MCF 10A (cell line): Measurements from ENCODE around the gene SNX32. TPM values are rescaled to one million over a fixed set of nuclear protein-coding genes. Genes with fewer than 3 reads are reported as not detected.

Experiments
- BruUV-seq: library from RNA; stranded (reverse); fragments of 400-500 nt; replicated peaks from 2 replicates; lab custom pipeline; 2021; lab: Mats Ljungman, UMichigan
- CTCF ChIA-PET: fragments of 300-600 bp; sonication (Branson Sonifier 250); formaldehyde crosslinking; extraction: SDS; loops from one replicate; lab custom pipeline; 2021; ENCODE audit warnings: antibody characterized with exemption, inconsistent platforms; lab: Yijun Ruan, JAX
- POLR2A ChIA-PET: fragments of 300-600, 350-650 bp; sonication (Branson Sonifier 250); formaldehyde crosslinking; extraction: SDS; loops from one replicate; lab custom pipeline; 2020; ENCODE audit warnings: antibody characterized with exemption, inconsistent platforms; lab: Yijun Ruan, JAX
- DNase-seq: peaks from one replicate; pipeline ENCODE4 v3.0.0-alpha.2; 2018; ENCODE audit not compliant: unreplicated experiment
- H3K27ac Mint-ChIP-seq: one replicate; pipeline ENCODE4 v1.8.0; 2022; ENCODE audit warnings: mild to moderate bottlenecking, low read depth, mixed read lengths; ENCODE audit not compliant: unreplicated experiment
- H3K27me3 Mint-ChIP-seq: one replicate; pipeline ENCODE4 v1.8.0; 2022; ENCODE audit warnings: mixed read lengths; ENCODE audit not compliant: insufficient read depth, unreplicated experiment
- H3K36me3 Mint-ChIP-seq: one replicate; pipeline ENCODE4 v1.8.0; 2022; ENCODE audit warnings: mild to moderate bottlenecking, moderate library complexity, mixed read lengths; ENCODE audit not compliant: insufficient read depth, unreplicated experiment
- H3K4me1 Mint-ChIP-seq: one replicate; pipeline ENCODE4 v1.8.0; 2022; ENCODE audit warnings: mixed read lengths; ENCODE audit not compliant: insufficient read depth, unreplicated experiment
- H3K4me3 Mint-ChIP-seq: one replicate; pipeline ENCODE4 v1.8.0; 2022; ENCODE audit warnings: mild to moderate bottlenecking, moderate library complexity, mixed read lengths; ENCODE audit not compliant: unreplicated experiment
- H3K9me3 Mint-ChIP-seq: one replicate; pipeline ENCODE4 v1.8.0; 2022; ENCODE audit warnings: mixed read lengths; ENCODE audit not compliant: unreplicated experiment
- CTCF ChIP-seq: fragments of 200-600 bp; IDR thresholded peaks from one replicate; pipeline ENCODE4 v1.8.0; 2022; ENCODE audit warnings: antibody characterized with exemption, mild to moderate bottlenecking; ENCODE audit not compliant: unreplicated experiment
- intact Hi-C: fragments of 100-400 bp; cut with micrococcal nuclease; formaldehyde crosslinking; loops from 2 replicates; pipeline ENCODE4 v1.14.1; 2022
- total RNA-seq: library from RNA; stranded (reverse); gene quantifications from 2 replicates; pipeline ENCODE4 v1.2.3, GENCODE V29; 2022

Gene SNX32
- total RNA-seq, 1 experiment from 2014 or later: not detected

- H3K9me3 Mint-ChIP-seq: no peaks in the 10 kb centered on the region
- intact Hi-C loops: no loop called here
Measured at GRCh38 chr11:65862191-65862735, 28.5 kb downstream of the SNX32 start.

GRCh38 chr11:65862941-65863888 lies 29.5 kb downstream of the SNX32 start:
- BruUV-seq: no TSS peak
- Mint-ChIP-seq H3K4me1 (peaks cover 28% of the 10 kb centered on the region), H3K9me3 (no peaks in the 10 kb centered on the region), H3K27ac (peak overlapping the region; percentile 8), H3K27me3 (no peaks in the 10 kb centered on the region), H3K36me3 (peaks cover 38% of the 10 kb centered on the region), H3K4me3 (peak overlapping the region; percentile 35)
- ChIA-PET CTCF (interaction anchor here (0.6 to 1.0 kb wide), 6 partner anchors 11 to 424 kb away, joined by 3 to 5 read pairs (median 3); no protein-coding TSS in a partner anchor), POLR2A (interaction anchor here (0.7 kb wide), 1 partner anchor 99 kb away, joined by 3 read pairs; the partner anchor contains the start of gene SART1)
- no peak for DNase-seq
- intact Hi-C loops: no loop called here
- TF ChIP-seq CTCF: no peak

More at GRCh38 chr11:65862191-65862735, 28.5 kb downstream of the SNX32 start:
- CTCF ChIA-PET: interaction anchor here (0.6 to 4.0 kb wide), 5 partner anchors 8 to 423 kb away, joined by 3 to 64 read pairs (median 3); partner anchors contain the start of gene FIBP
- BruUV-seq: no TSS peak
- Mint-ChIP-seq H3K4me3 (peak overlapping the region; percentile 35), H3K27me3 (no peaks in the 10 kb centered on the region), H3K4me1 (peaks cover 28% of the 10 kb centered on the region), H3K36me3 (peaks cover 40% of the 10 kb centered on the region), H3K27ac (no peak overlapping the region)
- no peak for TF ChIP-seq CTCF
- no peak for DNase-seq
- POLR2A ChIA-PET: interaction anchor here (6.2 kb wide), 1 partner anchor 26 kb away, joined by 181 read pairs; the partner anchor contains the start of genes CCDC85B and FIBP

DNA sequence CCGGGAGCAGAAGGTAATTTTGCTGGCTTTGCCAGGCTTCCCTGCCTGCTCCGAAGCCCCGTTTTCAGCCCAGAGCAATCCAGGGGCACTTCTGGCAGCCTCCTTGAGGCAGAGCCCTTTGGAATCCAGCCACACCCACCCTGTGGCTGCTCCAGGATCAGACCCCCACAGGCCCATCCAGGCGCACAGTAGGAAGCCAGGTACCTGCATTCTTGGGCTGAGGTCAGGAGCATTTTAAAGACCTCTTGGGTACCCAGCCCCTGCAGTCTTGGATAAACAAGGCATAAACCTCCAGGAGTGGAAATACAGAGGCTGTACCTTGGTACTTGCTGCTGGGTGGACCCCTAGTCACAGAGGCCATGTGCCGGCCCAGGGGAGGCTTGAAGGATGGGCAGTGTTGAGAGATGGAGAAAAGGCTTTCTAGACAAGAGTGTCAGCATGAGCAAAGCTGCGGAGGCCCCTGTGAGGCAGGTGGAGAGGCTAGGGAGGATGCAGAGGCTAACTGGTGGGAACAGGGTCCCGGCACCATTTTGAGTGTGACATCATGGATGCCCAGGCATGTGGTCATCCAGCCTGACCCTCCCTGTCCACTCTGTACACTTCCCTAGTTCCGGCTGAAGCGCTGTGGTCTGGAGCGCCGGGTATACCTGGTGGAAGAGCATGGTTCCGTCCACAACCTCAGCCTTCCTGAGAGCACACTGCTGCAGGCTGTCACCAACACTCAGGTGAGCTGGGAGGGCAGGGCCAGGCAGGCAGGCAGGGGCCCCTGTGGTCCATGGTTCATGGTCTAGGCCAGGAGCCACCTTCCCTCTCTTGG lies 30.3 kb downstream of the SNX32 start:
- BruUV-seq: no TSS peak
- no peak overlapping the region for H3K4me3 Mint-ChIP-seq
- peaks cover 20% of the 10 kb centered on the region for H3K4me1 Mint-ChIP-seq
- CTCF ChIA-PET: interaction anchor here (0.5 to 1.0 kb wide), 5 partner anchors 37 to 258 kb away, joined by 3 to 5 read pairs (median 3); partner anchors contain the start of gene FOSL1
- intact Hi-C loops: no loop called here
- no peaks in the 10 kb centered on the region for H3K9me3 Mint-ChIP-seq
- POLR2A ChIA-PET: interaction anchor here (0.7 kb wide), 1 partner anchor 98 kb away, joined by 3 read pairs; the partner anchor contains the start of gene SART1
- no peak overlapping the region for H3K27ac Mint-ChIP-seq
- no peak for TF ChIP-seq CTCF
- peaks cover 38% of the 10 kb centered on the region for H3K36me3 Mint-ChIP-seq
- DNase-seq: no peak
- H3K27me3 Mint-ChIP-seq: no peaks in the 10 kb centered on the region
